ENCODE results near the gene NRG3. TPM values are rescaled to one million over a fixed set of nuclear protein-coding genes. Genes with fewer than 3 reads are reported as not detected.

NRG3 gene
- total RNA-seq, 1 donor from 2014 or later, result 10.7 TPM

DNA sequence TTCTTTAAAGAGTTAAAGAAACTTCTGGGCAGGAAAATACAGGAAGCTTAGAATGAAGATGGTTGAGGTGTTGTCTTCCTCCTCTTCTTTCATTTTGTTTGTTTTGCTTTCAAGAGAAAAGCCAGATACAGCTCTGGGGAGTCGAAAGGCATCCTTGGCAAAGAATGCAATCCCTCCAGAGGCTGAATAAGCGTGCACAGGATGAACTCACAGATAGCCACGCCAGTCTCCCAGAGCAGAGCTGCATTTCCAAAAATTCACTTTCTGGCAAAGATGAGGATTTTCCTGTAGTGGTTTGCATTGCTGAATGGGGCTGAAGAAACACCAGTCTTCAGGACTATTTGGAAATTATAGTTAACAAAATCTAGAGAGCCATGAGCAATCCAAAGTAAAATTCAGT, 336.4 kb downstream of the NRG3 start:
- DNase-seq (ENCODE audit: low read depth in 2 of 2), result no peak

DNA sequence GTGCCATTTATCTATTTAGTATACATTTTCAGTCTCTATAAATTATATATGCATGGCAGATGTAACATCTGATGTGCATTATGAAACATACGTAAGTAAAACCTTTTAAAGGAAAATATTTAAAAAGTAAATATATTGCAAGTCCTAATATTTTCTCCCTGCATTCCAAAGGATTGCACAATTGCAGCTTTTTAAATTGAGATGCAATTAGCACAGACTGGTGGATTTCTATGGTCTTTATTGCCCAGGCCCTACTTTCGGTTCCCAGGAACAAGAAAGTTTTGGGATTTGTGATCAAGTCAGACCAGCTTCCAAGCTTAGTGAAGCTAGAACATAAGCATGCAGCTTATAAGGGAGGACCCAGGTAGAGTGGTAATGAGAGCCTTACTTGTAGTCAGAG, 337.8 kb downstream of the NRG3 start:
- DNase-seq (ENCODE audit: low read depth in 2 of 2), result no peak

DNA sequence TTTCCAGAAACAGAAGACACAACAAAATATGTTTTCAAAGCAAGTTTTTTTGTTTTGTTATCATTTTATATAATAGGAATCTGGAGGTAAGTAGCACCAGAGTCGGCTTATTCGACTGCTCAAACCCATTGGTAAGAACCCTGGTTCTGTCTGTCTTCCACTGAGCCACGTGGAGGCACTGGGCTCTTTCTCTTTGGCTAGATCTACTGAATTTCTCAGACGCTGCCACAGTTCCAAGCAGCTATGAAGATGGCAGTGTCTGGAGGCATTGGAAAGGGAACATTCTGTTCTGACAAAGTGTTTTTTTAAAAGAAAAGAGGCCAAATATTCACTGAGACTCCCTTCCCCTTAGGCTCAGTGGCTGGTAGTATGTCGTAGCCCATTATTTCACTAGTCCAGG, 338.8 kb downstream of the NRG3 start:
- no peak for DNase-seq (ENCODE audit: low read depth in 2 of 2)

DNA sequence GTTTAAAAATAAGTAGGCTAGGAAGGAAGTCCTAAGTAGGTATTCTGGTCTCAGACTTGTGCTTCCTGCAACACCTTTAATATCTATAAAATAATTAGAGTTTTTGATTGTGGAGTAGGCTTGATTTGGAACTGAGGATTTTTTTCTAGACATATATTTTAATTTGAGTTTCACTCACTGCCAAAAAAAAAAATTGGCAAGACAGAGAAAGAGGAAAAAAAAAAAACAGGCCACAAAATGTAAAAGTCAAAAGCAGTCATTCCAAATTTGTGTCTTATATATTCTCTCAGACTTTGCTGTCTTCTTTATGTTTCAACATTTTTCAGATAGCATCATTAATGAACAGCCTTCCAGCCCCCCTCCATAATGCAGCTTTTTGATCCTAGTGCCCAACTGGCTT, 346.1 kb downstream of the NRG3 start:
- DNase-seq (ENCODE audit: low read depth in 2 of 2), result no peak

DNA sequence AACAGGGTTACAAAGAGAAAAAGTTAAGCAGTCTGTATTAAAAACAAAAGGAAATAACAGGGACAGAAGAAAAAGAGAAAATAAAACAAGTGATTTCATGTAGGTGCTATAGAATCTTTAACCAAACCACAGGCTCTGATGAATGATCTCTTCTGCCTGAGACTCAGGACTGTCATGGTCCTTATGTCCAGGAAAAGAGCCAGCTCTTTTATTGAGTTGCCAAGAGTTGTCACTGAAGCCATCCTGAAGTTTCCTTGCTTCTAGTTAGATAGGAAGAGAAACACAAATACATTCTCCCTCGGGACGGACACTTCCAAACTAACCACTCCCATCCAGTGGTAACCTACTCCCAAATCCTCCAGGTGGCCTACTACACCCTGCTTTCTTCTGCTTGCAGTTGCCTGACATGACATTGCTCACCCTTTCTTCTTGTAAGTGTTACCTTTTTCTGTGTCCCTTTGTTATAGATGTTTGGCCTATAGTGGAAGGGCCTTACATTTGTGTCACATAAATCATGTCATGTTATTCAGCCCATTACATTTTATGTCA, 346.7 kb downstream of the NRG3 start:
- DNase-seq (ENCODE audit: low read depth in 2 of 2), result no peak

DNA sequence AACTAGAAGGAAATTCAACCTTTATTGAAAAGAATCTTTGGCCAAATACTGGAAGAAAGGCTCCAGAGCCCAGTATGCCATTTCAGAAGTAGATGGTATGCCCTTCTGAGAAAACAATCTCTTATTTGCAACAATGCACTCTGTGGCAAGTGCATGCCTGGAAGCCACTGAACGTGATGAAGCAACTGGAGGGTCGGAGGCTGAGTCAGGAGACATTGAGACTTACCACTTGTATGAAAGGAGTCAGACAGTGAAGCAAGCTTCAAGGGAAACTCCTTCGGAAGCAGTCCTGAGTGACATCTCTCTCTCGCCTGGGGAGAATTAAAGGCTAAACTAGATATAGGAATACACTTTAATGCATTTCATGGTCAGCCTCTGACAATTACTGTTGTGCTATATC, 353.7 kb downstream of the NRG3 start:
- no peak for DNase-seq (ENCODE audit: low read depth in 2 of 2)

DNA sequence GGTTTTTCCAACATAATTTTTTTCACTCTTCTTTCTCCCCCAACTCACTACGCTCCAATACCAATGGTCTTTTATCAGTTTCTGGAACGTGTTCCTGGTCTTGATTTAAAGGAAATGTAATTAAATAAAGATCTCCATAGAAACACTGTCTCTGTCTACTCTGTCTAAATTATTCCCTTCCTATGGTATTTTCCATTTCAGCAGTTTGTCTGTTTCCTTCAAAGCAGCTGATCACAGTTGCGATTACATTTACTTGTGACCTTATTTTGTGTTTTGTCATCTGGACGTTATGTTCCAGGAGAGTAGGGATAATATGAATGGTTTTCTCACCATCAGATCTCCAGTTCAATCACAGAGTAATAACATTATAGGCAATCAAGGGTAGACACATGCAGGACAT, 359.2 kb downstream of the NRG3 start:
- DNase-seq (ENCODE audit: low read depth in 2 of 2), result peak in 1 of 2 donors; percentile 61

DNA sequence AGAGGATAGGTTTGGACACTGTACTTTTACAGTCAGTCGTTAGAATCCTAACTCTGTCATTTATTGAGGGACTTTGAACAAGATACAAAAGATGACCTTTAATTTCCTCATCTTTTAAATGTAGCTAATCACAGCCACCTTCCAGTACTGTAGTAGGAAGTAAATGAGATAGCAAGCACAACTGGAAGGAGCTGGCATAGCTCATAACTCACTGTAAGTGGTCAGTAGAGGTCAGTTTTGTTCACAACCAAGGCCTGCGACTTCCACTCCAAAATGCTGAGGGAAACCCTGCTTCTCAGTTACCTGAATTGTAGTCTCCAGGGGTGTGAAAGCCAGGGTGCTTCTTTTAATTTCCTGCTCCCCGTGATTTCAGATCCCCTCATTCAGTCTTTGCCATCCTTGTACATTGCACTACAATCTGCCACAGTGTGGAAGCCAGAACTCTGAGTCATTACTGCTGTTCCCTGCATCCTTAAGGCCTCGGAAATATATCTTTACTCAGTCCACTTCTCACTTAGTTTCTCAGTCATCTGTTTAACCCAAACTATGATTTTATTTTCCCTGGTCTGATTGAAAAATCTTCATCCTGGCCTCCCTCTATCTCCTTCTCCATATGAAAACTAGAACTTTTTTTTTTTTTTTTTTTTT, 361.2 kb downstream of the NRG3 start:
- no peak for DNase-seq (ENCODE audit: low read depth in 2 of 2)

DNA sequence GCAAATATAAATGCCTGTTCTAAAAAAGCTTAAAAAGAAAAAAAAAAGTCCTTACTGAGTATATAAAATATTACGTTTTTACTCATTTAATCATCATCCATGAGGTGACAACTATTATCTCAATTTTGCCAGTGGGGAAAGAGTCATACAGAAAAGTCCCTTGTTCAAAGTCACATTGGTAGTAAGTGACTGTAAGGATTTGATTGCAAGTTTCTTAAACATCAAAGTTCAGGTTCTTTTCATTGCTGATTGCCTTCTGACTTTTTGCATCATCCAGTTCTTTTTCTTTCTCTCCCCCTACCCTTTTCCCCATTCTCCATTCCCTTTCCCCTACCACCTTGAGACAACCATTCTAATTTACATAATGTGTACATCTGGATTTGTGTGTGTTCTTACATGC, 363.3 kb downstream of the NRG3 start:
- no peak for DNase-seq (ENCODE audit: low read depth in 2 of 2)

DNA sequence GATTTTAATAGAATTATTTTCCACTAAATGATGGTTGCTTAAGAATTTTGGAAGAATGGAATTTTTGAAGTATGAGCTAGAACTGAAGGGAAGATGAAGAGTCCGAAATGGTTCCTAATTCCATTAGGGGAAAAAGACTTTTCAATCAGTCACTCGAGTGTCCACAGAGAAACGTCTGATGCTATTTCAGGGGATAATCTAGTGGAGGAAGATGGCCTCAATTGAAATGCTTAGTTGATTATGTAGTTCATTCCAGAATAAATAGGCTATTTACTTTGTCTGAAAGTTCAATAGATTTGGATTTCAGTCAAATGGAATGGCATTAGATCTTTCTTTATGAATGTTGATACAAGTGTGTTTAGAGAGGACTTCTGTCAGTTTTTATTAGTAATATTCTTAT, 365.4 kb downstream of the NRG3 start:
- DNase-seq (ENCODE audit: low read depth in 2 of 2), result no peak

DNA sequence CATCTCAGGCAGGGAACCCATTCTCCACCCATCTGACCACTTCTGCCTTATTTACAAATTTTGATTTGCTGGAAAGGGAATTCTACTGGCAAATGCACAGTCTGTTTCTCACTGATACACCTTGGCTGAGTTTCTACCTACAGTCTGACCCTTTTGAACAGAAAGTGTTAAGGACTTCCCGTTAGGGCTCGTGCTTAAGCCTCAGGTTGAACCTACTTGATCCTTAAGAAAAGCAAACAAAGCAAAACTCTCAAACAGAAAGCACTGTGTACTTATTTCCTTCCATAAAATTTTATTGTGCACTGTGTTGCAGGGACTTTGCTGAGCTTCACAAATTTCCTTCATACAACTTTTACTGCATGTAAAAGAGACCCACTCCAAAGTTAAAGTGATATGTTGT, 367.8 kb downstream of the NRG3 start:
- DNase-seq (ENCODE audit: low read depth in 2 of 2), result no peak

DNA sequence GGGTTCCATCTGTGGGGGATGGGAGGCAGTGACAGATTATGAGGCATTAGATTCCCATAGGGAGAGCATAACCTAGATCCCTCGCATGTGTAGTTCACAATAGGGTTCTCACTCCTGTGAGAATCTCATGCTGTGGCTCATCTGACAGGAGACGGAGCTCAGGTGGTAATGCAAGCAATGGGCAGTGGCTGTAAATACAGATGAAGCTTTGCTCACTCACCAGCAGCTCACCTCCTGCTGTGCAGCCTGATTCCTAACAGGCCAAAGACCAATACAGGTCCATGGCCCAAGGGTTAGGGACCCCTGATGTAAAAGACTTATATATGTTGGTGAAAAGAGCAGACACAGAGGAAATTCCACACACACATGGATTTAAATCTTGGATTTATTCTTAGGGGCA, 370.2 kb downstream of the NRG3 start:
- no peak for DNase-seq (ENCODE audit: low read depth in 2 of 2)

DNA sequence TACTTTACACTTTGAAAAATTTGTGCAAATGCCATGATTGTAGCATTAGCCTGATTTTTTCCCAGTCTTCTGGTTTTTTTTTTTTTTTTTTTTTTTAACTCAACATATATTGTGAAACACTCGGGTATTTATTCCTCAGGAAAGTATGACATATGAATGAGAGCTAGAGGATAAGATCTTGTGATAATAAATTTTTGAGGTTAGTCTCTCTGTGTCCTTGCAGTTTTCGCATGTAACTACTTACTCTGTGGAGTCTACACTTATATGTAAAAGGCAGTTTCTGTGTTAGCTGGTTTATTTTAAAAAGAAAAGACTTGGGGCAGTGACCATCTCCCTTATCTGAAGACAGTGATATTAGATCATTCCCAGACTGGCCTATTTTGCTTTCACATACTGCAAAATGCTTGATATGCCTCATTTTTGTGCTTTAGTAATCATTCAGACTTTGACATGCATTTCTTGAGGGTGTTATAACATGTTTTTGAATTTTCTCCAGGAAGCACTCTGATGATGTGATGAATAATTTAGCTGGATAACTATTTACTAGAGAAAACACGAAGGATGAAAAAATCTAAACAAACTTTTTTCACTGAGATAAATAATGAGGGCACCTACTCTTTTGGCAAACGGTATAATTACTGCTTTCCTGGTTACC, 371.0 kb downstream of the NRG3 start:
- no peak for DNase-seq (ENCODE audit: low read depth in 2 of 2)

DNA sequence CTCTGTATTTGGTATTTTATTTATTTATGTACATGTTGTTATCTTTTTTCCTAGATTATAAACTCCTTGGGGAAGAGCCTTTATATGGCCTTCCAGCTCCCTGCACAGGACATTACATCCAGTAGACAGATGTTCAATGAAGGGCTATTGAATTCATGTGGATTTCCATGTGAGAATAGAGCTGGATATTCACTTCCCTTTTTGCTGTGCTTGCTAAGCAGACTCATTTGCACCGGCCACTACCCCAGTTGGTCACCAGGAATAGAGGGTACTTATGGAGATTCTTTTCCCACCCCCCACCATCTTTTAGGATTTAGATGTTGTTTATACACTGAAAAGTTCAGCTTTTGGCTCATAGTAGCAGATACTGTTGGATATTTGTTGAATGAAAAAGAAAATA, 374.1 kb downstream of the NRG3 start:
- no peak for DNase-seq (ENCODE audit: low read depth in 2 of 2)

DNA sequence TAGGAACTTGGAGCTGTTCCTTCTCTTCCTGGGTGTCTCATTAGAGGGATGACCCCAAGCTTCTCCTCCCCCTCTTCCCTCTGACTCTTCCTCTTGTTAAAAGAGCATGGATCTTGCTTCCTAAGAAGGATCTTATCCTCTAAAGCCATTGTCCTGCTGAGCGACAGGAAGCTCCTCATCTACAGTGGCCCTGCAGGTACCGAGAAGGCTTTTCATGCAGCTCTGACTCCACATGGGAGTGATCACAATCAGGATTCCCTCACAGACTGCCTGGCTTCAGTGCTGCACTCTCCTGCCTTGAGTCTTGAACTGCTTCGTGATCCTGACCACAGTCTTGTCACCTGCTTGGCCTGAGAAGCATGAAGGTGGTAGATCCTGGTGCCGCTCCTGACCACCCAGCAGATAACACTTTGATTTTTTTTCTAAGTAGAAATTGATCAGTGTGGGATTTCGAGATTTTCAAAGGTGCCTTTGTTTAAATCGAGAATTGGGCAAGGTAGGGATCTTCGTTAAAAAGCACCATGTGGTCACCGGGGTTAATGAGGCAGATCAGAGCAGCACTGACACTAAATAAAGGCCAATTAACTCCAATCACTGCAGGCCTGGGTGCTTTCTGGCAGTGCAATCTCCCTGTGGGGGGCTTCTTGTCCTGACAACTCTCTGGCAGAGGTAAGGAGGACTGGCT, 376.4 kb downstream of the NRG3 start:
- DNase-seq (ENCODE audit: low read depth in 2 of 2), result no peak

DNA sequence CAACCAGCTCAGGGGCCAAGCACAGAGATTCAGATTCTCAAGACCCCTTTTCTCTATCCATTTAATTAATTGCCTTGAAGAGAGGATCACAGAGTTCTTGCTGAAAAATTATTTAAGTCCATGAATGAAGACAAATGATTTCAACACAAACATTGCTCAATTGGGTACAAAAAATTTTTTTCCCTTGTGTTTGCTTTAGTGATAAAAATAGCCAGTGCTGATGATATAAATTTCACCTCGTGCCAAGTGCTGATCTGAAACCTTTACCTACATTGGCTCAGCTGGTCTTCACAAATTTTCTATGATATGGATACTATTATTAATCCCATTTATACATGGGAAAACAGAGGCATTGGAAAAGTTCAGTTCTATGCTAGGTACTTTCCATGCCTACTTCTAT, 377.1 kb downstream of the NRG3 start:
- DNase-seq (ENCODE audit: low read depth in 2 of 2), result peak in 1 of 2 donors; percentile 64

DNA sequence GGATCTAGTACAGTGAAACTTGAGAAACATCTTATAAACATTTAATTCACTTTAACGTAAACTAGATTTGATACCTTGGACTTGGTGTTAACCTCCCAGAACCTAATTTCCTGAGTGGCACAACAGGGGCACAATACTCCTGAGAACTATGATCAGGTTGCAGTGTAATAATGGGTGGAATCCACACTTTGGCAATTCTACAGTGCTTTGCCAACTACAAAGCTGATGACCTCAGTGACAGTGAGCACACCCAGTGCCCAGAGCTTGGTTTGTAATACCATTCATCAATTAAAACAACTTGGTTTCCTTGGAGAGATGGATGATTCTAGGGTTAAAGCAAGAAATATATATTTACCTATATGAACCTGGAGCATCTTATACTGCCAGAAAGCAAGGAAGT, 379.2 kb downstream of the NRG3 start:
- DNase-seq (ENCODE audit: low read depth in 2 of 2), result no peak

DNA sequence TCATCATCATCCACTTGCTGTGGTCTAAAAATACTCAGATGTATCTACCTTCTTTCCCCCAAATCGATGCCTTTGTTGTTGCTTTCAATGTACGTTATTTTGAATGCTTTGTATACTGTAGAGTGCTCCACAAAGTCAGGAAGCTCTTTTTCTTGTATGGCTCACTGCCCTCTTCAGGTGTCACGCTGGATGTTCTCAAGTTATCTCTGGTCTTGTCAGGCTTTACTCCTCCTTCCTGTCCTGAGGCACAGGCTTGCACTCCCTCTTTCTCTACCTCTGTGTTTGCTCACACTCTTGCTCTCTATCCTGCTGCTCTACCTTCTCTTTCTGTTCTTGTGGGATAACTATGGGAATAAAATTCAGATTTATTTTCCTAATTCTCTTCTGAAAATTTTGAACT, 381.3 kb downstream of the NRG3 start:
- DNase-seq (ENCODE audit: low read depth in 2 of 2), result no peak

DNA sequence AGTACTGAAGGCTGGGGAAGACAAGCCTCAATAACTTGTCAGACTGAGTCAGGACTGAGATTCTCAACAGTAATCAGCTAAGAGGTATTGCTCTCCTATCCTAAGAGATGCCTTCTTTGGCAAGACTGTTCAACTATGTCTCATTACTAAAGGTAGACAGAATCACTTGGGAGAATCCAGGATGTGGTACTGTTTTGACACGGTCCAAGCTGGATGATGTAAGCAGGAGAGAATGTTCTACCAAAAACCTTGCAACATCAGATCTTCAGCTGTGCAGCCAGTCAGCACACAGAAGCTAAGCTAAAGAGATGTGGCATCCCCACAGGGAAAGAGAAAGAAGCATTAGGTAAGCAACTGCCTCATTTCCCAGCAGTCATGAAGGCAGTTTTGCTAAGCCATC, 391.4 kb downstream of the NRG3 start:
- DNase-seq (ENCODE audit: low read depth in 2 of 2), result no peak

DNA sequence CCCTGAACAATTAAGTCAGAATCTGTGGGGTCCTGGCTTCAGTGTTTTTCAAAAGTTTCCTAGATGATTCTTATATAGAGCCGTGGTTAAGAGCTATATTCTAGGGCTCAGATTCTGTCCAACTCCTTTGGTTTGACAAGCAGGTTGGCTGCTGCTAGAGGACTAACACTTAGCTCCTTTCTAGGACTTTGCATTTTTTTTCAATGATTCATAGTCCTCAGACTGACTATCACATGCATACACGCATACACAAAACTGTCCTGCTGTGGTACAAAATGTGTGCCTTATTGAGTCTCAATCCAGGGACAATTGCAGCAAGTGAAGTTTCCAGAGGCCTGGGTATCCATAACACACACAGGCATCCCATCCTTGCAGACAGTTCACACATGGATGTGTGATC, 392.0 kb downstream of the NRG3 start:
- no peak for DNase-seq (ENCODE audit: low read depth in 2 of 2)

DNA sequence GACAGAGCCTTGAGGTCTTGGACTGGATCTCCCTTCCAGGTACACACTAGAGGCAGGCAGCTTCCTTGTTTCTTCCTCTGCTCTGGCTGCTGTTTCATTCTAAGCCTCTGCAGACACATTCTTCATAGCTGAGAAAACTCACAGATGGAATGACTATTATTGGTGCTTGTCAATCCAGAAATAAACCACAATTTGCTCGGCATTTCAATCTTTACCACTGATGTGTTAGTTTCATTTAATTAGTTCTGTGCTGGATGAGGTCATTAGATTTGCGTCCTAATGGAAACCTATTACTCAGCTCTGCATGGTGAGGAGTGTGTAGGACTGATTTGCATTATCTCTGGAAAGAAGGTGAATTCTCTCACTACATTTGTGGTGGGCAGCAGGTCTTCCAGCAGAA, 392.5 kb downstream of the NRG3 start:
- no peak for DNase-seq (ENCODE audit: low read depth in 2 of 2)

DNA sequence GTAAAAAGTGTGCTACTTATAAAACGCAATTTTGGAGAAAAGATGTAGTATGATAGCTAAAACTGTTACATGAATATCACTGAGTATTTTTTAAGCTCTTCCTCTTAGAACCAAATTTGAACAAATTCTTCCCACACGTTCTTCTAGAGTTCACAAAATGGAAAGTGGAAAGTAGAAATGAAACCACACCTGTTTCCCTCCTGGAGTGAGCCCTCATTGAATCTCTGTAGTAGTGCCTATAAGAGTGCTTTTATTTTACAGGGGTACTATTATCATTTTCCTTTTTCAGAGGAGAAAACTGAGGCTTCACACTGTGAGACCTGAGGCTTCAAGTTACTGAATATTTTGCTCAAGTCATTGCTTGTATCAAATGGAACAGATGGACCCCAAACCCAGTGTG, 393.0 kb downstream of the NRG3 start:
- no peak for DNase-seq (ENCODE audit: low read depth in 2 of 2)

DNA sequence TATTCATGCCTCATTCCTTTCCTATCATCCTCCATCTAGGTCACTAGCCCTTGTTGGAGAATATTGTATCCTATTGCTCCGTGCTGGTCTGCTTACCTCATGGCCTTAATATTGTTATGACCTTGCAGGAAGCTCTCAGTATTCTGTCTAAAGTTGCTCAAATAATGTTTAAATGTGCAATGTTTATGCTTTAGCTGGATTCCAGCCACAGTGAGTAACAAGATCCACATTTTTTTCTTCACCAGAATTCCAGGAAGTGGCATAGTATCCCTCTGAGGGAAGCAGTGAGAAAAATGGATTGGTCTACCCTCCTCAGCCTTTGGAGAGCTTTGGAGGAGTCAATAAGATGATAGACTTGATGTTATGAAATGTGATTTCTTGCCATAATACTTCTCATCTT, 402.6 kb downstream of the NRG3 start:
- DNase-seq (ENCODE audit: low read depth in 2 of 2), result no peak
